HepG2 (cell line): Measurements from ENCODE around the gene HS3ST5. TPM values are rescaled to one million over a fixed set of nuclear protein-coding genes. Genes with fewer than 3 reads are reported as not detected.

Experiments used
- ADNP ChIP-seq: sonication (generic); formaldehyde crosslinking; IDR thresholded peaks from 2 replicates; pipeline ENCODE4 v1.4.0; 2020; ENCODE audit warnings: missing genetic modification reagents
- ELF3 ChIP-seq: IDR thresholded peaks from 2 replicates; pipeline ENCODE4 v1.6.1; 2016; ENCODE audit warnings: missing genetic modification reagents, missing compliant biosample characterization
- ELK4 ChIP-seq: sonication (generic); formaldehyde crosslinking; IDR thresholded peaks from 2 replicates; pipeline ENCODE4 v1.9.0; 2021; ENCODE audit warnings: missing genetic modification reagents, borderline replicate concordance
- EZH2 ChIP-seq: conservative IDR thresholded peaks from 2 replicates; pipeline ENCODE4 v1.6.1; 2012; ENCODE audit warnings: mild to moderate bottlenecking, low read depth, low read length, moderate library complexity
- FOXO1 ChIP-seq: sonication (generic); formaldehyde crosslinking; IDR thresholded peaks from 2 replicates; pipeline ENCODE4 v1.4.0; 2020; ENCODE audit warnings: missing genetic modification reagents
- GZF1 ChIP-seq: sonication (generic); formaldehyde crosslinking; IDR thresholded peaks from 2 replicates; pipeline ENCODE4 v1.5.1; 2020; ENCODE audit warnings: mild to moderate bottlenecking, missing genetic modification reagents
- HIC2 ChIP-seq: sonication (generic); formaldehyde crosslinking; IDR thresholded peaks from 2 replicates; pipeline ENCODE4 v1.9.0; 2022; ENCODE audit warnings: low read depth, missing genetic modification reagents
- HMG20A ChIP-seq: IDR thresholded peaks from 2 replicates; pipeline ENCODE4 v1.6.1; 2016; ENCODE audit warnings: borderline replicate concordance
- MAFG ChIP-seq: sonication (generic); formaldehyde crosslinking; IDR thresholded peaks from 2 replicates; pipeline ENCODE4 v1.5.1; 2020; ENCODE audit warnings: mild to moderate bottlenecking, missing genetic modification reagents
- NFIC ChIP-seq: IDR thresholded peaks from 2 replicates; pipeline ENCODE4 v1.6.1; 2012; ENCODE audit warnings: mild to moderate bottlenecking, low read length, inconsistent platforms
- NFRKB ChIP-seq: fragments of 450-650 bp; IDR thresholded peaks from 2 replicates; pipeline ENCODE4 v1.6.1; 2017
- RARA ChIP-seq: IDR thresholded peaks from 2 replicates; pipeline ENCODE4 v1.6.1; 2016; ENCODE audit warnings: missing genetic modification reagents, missing compliant biosample characterization
- SNRNP70 ChIP-seq: fragments of 200-400 bp; formaldehyde crosslinking; IDR thresholded peaks from 2 replicates; pipeline ENCODE4 v1.6.1; 2017; ENCODE audit warnings: mild to moderate bottlenecking, low read depth, low read length, moderate library complexity
- SOX13 ChIP-seq, 3 experiments: fragments of 450-650 bp in 1 of 3; sonication (generic) in 1 of 3; formaldehyde crosslinking in 1 of 3; IDR thresholded peaks in 2 of 3; conservative IDR thresholded peaks in 1 of 3; 2 replicates each; pipeline versions ENCODE4 v1.5.0 to v1.6.1; 2016 to 2020; ENCODE audit warnings: antibody characterized with exemption in 1 of 3, mild to moderate bottlenecking in 1 of 3, missing compliant biosample characterization in 1 of 3, missing genetic modification reagents in 1 of 3, moderate library complexity in 1 of 3
- SSRP1 ChIP-seq: IDR thresholded peaks from 2 replicates; pipeline ENCODE4 v1.6.1; 2016; ENCODE audit warnings: control low read depth
- TAF15 ChIP-seq: fragments of 200-400 bp; formaldehyde crosslinking; IDR thresholded peaks from one replicate; pipeline ENCODE4 v1.6.1; 2018; ENCODE audit warnings: mild to moderate bottlenecking, low read depth, low read length; ENCODE audit not compliant: poor library complexity, severe bottlenecking
- TEAD2 ChIP-seq: sonication (generic); formaldehyde crosslinking; IDR thresholded peaks from 2 replicates; pipeline ENCODE4 v1.9.0; 2021; ENCODE audit warnings: missing genetic modification reagents
- U2AF1 ChIP-seq: fragments of 200-400 bp; formaldehyde crosslinking; optimal IDR thresholded peaks from 2 replicates; pipeline ENCODE3; 2017; ENCODE audit warnings: mild to moderate bottlenecking, low read depth, low read length
- ZNF160 ChIP-seq: sonication (generic); formaldehyde crosslinking; IDR thresholded peaks from 2 replicates; pipeline ENCODE4 v1.8.0; 2022; ENCODE audit warnings: mild to moderate bottlenecking, inconsistent platforms, missing genetic modification reagents
- ZNF180 ChIP-seq: sonication (generic); formaldehyde crosslinking; IDR thresholded peaks from 2 replicates; pipeline ENCODE4 v1.4.0; 2020; ENCODE audit warnings: low read depth, missing genetic modification reagents, borderline replicate concordance
- ZNF331 ChIP-seq: sonication (generic); formaldehyde crosslinking; IDR thresholded peaks from 2 replicates; pipeline ENCODE4 v1.4.0; 2020; ENCODE audit warnings: missing genetic modification reagents
- ZNF552 ChIP-seq: sonication (generic); formaldehyde crosslinking; IDR thresholded peaks from 2 replicates; pipeline ENCODE4 v1.9.0; 2022; ENCODE audit warnings: missing genetic modification reagents, mild to moderate bottlenecking, borderline replicate concordance
- ZNF577 ChIP-seq: sonication (generic); formaldehyde crosslinking; IDR thresholded peaks from 2 replicates; pipeline ENCODE4 v1.4.0; 2020; ENCODE audit warnings: mild to moderate bottlenecking, low read depth, missing genetic modification reagents, borderline replicate concordance
- ZNF670 ChIP-seq: sonication (generic); formaldehyde crosslinking; IDR thresholded peaks from 2 replicates; pipeline ENCODE4 v1.8.0; 2022; ENCODE audit warnings: mild to moderate bottlenecking, missing genetic modification reagents, borderline replicate concordance
- polyA plus RNA-seq, 8 experiments: library from polyadenylated mRNA; depleted of rRNA in 3 of 8; stranded (reverse) in 7 of 8; unstranded in 1 of 8; fragments of >200 nt; fragmentation: Illumina TruSeq in 4 of 8; extraction: Trizol in 4 of 8; gene quantifications; 2 replicates each; pipeline versions ENCODE4 v1.2.1 to v1.2.3, GENCODE V29; 2011 to 2016; ENCODE audit warnings: low read depth in 4 of 8, missing spikeins in 1 of 8, mixed read lengths in 1 of 8; ENCODE audit not compliant: insufficient read depth in 1 of 8
- total RNA-seq, 5 experiments: library from RNA; depleted of rRNA; stranded (reverse); fragments of >200 nt; fragmentation: Illumina TruSeq; extraction: Trizol; gene quantifications; 2 replicates each; pipeline ENCODE4 v1.2.3, GENCODE V29; 2016; ENCODE audit warnings: low read depth in 1 of 5
- TF ChIP-seq, protein P1 (sequence below): sonication (generic); formaldehyde crosslinking; IDR thresholded peaks from 2 replicates; pipeline ENCODE4 v1.8.1; 2023; ENCODE audit warnings: mild to moderate bottlenecking, missing genetic modification reagents
- TF ChIP-seq, protein P2 (sequence below): IDR thresholded peaks from 2 replicates; pipeline ENCODE4 v1.6.1; 2016; ENCODE audit warnings: low read depth

Gene HS3ST5
- total and polyA plus RNA-seq, 2 of the 13 experiments (the other 11 are each of a cell fraction or from before 2014, with no cell fraction given) = 1.1 to 1.6 TPM

GRCh38 chr6:114376611-114377175, 33.9 kb upstream of the HS3ST5 start (continued):
- TF ChIP-seq ZNF180 (no peak), NFIC (peak; percentile 67; the same call in 1 of the 2 replicates), ZNF160 (CRISPR knock-in tag) (no peak), SOX13 (IDR thresholded peaks at IDR 0.05) (no peak), SOX13 (CRISPR knock-in tag; conservative IDR thresholded peaks at IDR 0.05 in 1 of 2, IDR thresholded peaks at IDR 0.05 in 1 of 2) (0 out of 4 replicates have a peak, but pooled peaks of 1 of the 2 experiments have one; percentile 16), MAFG (CRISPR knock-in tag) (no peak), ELF3 (peak; percentile 37; the same call in 1 of the 2 replicates), FOXO1 (no peak), ZNF552 (CRISPR knock-in tag) (no peak), TEAD2 (CRISPR knock-in tag) (no peak), SNRNP70 (no peak), HIC2 (no peak), ZNF331 (CRISPR knock-in tag) (no peak), U2AF1 (no peak), ELK4 (CRISPR knock-in tag) (no peak), ADNP (CRISPR knock-in tag) (no peak), NFRKB (no peak), ZNF577 (CRISPR knock-in tag) (no peak), GZF1 (no peak), TAF15 (no peak), RARA (CRISPR knock-in tag) (peak; percentile 62; the same call in 1 of the 2 replicates), EZH2 (no peak), SSRP1 (CRISPR knock-in tag) (no peak), HMG20A (CRISPR knock-in tag) (0 out of 2 replicates have a peak, but pooled peaks have one; percentile 18), ZNF670 (CRISPR knock-in tag) (no peak)
- TF ChIP-seq, protein P1, sequence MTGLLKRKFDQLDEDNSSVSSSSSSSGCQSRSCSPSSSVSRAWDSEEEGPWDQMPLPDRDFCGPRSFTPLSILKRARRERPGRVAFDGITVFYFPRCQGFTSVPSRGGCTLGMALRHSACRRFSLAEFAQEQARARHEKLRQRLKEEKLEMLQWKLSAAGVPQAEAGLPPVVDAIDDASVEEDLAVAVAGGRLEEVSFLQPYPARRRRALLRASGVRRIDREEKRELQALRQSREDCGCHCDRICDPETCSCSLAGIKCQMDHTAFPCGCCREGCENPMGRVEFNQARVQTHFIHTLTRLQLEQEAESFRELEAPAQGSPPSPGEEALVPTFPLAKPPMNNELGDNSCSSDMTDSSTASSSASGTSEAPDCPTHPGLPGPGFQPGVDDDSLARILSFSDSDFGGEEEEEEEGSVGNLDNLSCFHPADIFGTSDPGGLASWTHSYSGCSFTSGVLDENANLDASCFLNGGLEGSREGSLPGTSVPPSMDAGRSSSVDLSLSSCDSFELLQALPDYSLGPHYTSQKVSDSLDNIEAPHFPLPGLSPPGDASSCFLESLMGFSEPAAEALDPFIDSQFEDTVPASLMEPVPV = no peak
- TF ChIP-seq, protein P2, sequence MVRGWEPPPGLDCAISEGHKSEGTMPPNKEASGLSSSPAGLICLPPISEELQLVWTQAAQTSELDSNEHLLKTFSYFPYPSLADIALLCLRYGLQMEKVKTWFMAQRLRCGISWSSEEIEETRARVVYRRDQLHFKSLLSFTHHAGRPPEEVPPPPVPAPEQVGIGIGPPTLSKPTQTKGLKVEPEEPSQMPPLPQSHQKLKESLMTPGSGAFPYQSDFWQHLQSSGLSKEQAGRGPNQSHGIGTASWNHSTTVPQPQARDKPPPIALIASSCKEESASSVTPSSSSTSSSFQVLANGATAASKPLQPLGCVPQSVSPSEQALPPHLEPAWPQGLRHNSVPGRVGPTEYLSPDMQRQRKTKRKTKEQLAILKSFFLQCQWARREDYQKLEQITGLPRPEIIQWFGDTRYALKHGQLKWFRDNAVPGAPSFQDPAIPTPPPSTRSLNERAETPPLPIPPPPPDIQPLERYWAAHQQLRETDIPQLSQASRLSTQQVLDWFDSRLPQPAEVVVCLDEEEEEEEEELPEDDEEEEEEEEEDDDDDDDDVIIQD (CRISPR knock-in tag) = no peak
